SK-N-SH treated with all-trans-retinoic acid at 6 μM for 48 hours (cell line): Measurements from ENCODE around the gene DCD.

ENCODE experiments used
- ATAC-seq: fragments of 200-7000 bp; cut with Tn5 transposase; 3 replicates; pipeline ENCODE4 v1.9.1; 2020; ENCODE audit warnings: mild to moderate bottlenecking, moderate library complexity
- ARNTL ChIP-seq: fragments of 450-650 bp; formaldehyde crosslinking; IDR thresholded peaks from 2 replicates; pipeline ENCODE4 v1.5.0; 2020; ENCODE audit warnings: low read depth, mild to moderate bottlenecking, moderate library complexity, borderline replicate concordance
- BACH2 ChIP-seq: fragments of 250-450 bp; sonication (Bioruptor Pico); IDR thresholded peaks from 2 replicates; pipeline ENCODE4 v1.9.0; 2021; ENCODE audit warnings: mild to moderate bottlenecking, borderline replicate concordance
- CSDC2 ChIP-seq: fragments of 250-450 bp; sonication (Bioruptor Pico); IDR thresholded peaks from 2 replicates; pipeline ENCODE4 v1.5.0; 2020; ENCODE audit warnings: mild to moderate bottlenecking, moderate library complexity
- ESRRG ChIP-seq: fragments of 250-450 bp; sonication (Bioruptor Pico); IDR thresholded peaks from 2 replicates; pipeline ENCODE4 v1.6.1; 2021; ENCODE audit warnings: mild to moderate bottlenecking
- GLIS3 ChIP-seq: fragments of 250-450 bp; sonication (Bioruptor Pico); IDR thresholded peaks from 2 replicates; pipeline ENCODE4 v1.5.0; 2020; ENCODE audit warnings: mild to moderate bottlenecking, moderate library complexity
- POU6F1 ChIP-seq: fragments of 250-450 bp; sonication (Bioruptor Pico); IDR thresholded peaks from 2 replicates; pipeline ENCODE4 v1.8.0; 2021; ENCODE audit warnings: low read depth, mild to moderate bottlenecking, moderate library complexity, borderline replicate concordance
- TCF4 ChIP-seq: fragments of 250-450 bp; sonication (Bioruptor Pico); IDR thresholded peaks from 2 replicates; pipeline ENCODE4 v1.8.0; 2021; ENCODE audit warnings: mild to moderate bottlenecking, moderate library complexity, borderline replicate concordance
- ZFP3 ChIP-seq: fragments of 250-450 bp; sonication (Bioruptor Pico); IDR thresholded peaks from 2 replicates; pipeline ENCODE4 v1.5.0; 2020; ENCODE audit warnings: mild to moderate bottlenecking, moderate library complexity
- ZFP30 ChIP-seq: fragments of 450-650 bp; formaldehyde crosslinking; IDR thresholded peaks from 2 replicates; pipeline ENCODE4 v1.5.0; 2022; ENCODE audit warnings: mild to moderate bottlenecking, moderate library complexity
- TF ChIP-seq, protein P1 (sequence below): fragments of 250-450 bp; sonication (Bioruptor Pico); IDR thresholded peaks from 2 replicates; pipeline ENCODE4 v1.5.1; 2020; ENCODE audit warnings: low read depth, mild to moderate bottlenecking, moderate library complexity
- TF ChIP-seq, protein P2 (sequence below): fragments of 250-450 bp; sonication (Bioruptor Pico); IDR thresholded peaks from 2 replicates; pipeline ENCODE4 v1.5.1; 2021; ENCODE audit warnings: mild to moderate bottlenecking, moderate library complexity
- TF ChIP-seq, protein P3 (sequence below): fragments of 250-450 bp; sonication (Bioruptor Pico); IDR thresholded peaks from 2 replicates; pipeline ENCODE4 v1.5.0; 2020; ENCODE audit warnings: mild to moderate bottlenecking, moderate library complexity
- TF ChIP-seq, protein P4 (sequence below): fragments of 250-450 bp; sonication (Bioruptor Pico); IDR thresholded peaks from 2 replicates; pipeline ENCODE4 v1.8.0; 2020; ENCODE audit warnings: mild to moderate bottlenecking, moderate library complexity, borderline replicate concordance

Gene DCD, protein sequence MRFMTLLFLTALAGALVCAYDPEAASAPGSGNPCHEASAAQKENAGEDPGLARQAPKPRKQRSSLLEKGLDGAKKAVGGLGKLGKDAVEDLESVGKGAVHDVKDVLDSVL

DNA sequence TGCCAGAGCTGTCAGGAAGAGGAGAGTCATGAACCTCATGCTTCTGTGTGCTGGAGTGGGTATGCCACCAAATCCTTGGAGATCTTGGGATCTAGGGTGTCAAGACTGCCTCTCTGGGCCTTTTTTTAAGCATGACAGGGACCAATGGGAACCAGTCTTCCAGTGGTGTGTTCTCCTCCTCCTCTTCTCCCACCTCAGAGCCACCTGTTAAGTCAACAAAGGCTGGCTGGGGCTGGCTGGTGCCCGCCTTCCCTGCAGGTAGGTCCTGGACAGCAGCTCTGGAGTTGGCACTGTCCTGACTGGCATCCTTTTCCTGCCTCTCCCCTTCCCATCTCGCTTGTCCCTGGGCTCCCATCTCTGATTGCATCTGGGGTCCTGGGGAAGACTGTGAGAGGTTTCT, at the start of gene DCD:
DCD (minus strand) TSS at position 101 of the 400 bp plus-strand sequence; CDS start at position 39, 62 bp downstream.
- ATAC-seq, result no peak
- TF ChIP-seq BACH2 (CRISPR knock-in tag), result no peak

GRCh38 chr12:54697851-54698250, 49.7 kb upstream of the DCD start:
- TF ChIP-seq ARNTL (CRISPR knock-in tag) (no peak), GLIS3 (CRISPR knock-in tag) (no peak), ZFP3 (no peak), POU6F1 (no peak)
- TF ChIP-seq, protein P1, sequence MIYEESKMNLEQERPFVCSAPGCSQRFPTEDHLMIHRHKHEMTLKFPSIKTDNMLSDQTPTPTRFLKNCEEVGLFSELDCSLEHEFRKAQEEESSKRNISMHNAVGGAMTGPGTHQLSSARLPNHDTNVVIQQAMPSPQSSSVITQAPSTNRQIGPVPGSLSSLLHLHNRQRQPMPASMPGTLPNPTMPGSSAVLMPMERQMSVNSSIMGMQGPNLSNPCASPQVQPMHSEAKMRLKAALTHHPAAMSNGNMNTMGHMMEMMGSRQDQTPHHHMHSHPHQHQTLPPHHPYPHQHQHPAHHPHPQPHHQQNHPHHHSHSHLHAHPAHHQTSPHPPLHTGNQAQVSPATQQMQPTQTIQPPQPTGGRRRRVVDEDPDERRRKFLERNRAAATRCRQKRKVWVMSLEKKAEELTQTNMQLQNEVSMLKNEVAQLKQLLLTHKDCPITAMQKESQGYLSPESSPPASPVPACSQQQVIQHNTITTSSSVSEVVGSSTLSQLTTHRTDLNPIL (CRISPR knock-in tag), result no peak
- TF ChIP-seq, protein P2, sequence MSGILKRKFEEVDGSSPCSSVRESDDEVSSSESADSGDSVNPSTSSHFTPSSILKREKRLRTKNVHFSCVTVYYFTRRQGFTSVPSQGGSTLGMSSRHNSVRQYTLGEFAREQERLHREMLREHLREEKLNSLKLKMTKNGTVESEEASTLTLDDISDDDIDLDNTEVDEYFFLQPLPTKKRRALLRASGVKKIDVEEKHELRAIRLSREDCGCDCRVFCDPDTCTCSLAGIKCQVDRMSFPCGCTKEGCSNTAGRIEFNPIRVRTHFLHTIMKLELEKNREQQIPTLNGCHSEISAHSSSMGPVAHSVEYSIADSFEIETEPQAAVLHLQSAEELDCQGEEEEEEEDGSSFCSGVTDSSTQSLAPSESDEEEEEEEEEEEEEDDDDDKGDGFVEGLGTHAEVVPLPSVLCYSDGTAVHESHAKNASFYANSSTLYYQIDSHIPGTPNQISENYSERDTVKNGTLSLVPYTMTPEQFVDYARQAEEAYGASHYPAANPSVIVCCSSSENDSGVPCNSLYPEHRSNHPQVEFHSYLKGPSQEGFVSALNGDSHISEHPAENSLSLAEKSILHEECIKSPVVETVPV (CRISPR knock-in tag), result no peak
- TF ChIP-seq, protein P3, sequence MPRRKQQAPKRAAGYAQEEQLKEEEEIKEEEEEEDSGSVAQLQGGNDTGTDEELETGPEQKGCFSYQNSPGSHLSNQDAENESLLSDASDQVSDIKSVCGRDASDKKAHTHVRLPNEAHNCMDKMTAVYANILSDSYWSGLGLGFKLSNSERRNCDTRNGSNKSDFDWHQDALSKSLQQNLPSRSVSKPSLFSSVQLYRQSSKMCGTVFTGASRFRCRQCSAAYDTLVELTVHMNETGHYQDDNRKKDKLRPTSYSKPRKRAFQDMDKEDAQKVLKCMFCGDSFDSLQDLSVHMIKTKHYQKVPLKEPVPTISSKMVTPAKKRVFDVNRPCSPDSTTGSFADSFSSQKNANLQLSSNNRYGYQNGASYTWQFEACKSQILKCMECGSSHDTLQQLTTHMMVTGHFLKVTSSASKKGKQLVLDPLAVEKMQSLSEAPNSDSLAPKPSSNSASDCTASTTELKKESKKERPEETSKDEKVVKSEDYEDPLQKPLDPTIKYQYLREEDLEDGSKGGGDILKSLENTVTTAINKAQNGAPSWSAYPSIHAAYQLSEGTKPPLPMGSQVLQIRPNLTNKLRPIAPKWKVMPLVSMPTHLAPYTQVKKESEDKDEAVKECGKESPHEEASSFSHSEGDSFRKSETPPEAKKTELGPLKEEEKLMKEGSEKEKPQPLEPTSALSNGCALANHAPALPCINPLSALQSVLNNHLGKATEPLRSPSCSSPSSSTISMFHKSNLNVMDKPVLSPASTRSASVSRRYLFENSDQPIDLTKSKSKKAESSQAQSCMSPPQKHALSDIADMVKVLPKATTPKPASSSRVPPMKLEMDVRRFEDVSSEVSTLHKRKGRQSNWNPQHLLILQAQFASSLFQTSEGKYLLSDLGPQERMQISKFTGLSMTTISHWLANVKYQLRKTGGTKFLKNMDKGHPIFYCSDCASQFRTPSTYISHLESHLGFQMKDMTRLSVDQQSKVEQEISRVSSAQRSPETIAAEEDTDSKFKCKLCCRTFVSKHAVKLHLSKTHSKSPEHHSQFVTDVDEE (CRISPR knock-in tag), result no peak
- TF ChIP-seq, protein P4, sequence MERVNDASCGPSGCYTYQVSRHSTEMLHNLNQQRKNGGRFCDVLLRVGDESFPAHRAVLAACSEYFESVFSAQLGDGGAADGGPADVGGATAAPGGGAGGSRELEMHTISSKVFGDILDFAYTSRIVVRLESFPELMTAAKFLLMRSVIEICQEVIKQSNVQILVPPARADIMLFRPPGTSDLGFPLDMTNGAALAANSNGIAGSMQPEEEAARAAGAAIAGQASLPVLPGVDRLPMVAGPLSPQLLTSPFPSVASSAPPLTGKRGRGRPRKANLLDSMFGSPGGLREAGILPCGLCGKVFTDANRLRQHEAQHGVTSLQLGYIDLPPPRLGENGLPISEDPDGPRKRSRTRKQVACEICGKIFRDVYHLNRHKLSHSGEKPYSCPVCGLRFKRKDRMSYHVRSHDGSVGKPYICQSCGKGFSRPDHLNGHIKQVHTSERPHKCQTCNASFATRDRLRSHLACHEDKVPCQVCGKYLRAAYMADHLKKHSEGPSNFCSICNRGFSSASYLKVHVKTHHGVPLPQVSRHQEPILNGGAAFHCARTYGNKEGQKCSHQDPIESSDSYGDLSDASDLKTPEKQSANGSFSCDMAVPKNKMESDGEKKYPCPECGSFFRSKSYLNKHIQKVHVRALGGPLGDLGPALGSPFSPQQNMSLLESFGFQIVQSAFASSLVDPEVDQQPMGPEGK (CRISPR knock-in tag), result no peak
- no peak for ATAC-seq

GRCh38 chr12:54692353-54692752, 44.2 kb upstream of the DCD start:
- ATAC-seq, result no peak
- TF ChIP-seq, protein P4 (CRISPR knock-in tag), result no peak
- TF ChIP-seq, protein P2 (CRISPR knock-in tag), result no peak
- TF ChIP-seq TCF4 (CRISPR knock-in tag) (no peak), ZFP3 (no peak), BACH2 (CRISPR knock-in tag) (no peak), GLIS3 (CRISPR knock-in tag) (no peak), ESRRG (CRISPR knock-in tag) (no peak), CSDC2 (CRISPR knock-in tag) (no peak), ARNTL (CRISPR knock-in tag) (no peak), ZFP30 (no peak)
